Bone marrow (tissue), 2 donors: ENCODE data around the gene TMEM259.
A peak's percentile ranks its signal among the peaks of the same experiment; 100 is the strongest.
"Not testable (repeated sequence)": the region's sequence is repeated elsewhere in the genome, so short reads cannot be mapped to it uniquely, and the experiment has no call there.

Experiments
- DNase-seq, 2 donors: peaks; one replicate each; lab custom pipeline; 2025; lab: John Stamatoyannopoulos, UW

The TMEM259 gene

DNA sequence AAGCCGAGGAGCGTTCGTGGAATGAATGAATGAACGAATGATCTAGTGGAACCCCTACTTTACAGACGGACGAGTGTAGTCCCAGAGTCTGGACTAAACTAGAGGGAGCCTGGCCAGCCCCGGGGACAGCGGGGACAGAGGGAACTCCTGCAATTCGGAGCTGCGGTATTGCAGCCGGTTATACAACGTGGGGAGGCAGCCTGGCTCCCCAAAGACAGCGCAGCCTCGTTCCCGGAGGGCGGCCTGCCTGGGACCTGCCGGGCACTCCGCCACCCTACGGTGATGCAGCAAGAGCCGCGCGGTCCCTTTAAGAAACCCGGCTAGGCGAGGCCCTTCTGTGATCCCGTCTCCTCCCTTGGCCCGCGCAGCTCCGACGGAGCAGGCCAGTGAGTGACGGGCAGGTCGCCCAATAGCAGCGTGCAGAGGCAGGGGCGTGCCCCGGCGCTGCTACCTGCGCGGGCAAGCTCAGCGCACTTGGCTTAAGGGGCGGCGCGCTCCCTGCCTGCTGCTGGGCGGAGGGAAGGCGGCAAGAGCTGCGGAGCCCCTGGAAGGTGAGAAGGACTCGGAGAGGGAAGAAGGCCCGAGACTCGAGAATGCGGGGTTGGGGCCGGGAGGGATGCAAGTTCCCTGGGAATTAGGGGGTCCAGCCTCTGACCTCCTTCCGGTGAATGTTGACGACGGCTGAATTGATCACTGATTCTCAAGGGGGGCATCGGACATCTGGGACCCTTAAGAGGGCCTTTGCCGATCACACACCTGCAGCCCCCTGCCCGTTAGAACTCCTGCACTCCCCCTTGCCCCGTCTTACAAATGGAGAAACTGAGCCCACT lies 18.9 kb upstream of the TMEM259 start, which contains the start of gene ABCA7:
Gene ABCA7, plus strand, starts transcription at position 462 of the 830 bp plus-strand sequence. CDS start 1,255 bp downstream, outside the sequence.
- peak; percentile 89 to 94 for DNase-seq

DNA sequence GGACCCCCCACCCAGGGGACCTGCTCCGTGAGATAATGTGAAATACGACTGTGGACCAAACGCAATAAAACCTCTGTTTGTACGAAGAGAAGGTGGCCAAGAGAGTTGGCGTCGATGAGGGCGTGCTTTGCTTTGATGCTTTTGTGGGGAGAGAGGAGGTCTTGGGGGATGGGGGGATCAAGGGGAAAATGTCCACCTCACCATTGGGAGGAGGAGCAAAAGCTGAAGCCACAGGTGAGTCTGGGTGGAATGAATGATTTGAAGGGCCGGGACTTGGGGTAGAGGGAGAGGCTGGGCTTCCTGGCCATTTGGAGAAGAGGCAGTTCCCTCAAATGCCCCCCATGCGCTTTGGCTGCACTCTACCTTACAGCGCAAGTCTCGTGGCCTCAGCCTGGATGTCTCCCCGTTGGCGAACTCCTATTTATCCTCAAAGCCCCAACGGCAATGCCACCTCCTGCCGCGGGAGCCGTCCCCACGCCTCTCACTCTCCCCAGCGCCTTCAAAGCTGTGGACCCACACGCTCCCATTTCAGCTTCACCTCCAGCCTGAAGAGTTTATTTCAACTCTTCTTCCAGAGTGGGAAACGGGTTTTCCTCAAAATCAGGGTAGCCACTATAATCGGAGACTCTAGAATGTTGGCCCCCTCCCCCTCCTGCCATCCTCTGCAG lies 18.2 kb upstream of the TMEM259 start:
- DNase-seq: no peak

DNA sequence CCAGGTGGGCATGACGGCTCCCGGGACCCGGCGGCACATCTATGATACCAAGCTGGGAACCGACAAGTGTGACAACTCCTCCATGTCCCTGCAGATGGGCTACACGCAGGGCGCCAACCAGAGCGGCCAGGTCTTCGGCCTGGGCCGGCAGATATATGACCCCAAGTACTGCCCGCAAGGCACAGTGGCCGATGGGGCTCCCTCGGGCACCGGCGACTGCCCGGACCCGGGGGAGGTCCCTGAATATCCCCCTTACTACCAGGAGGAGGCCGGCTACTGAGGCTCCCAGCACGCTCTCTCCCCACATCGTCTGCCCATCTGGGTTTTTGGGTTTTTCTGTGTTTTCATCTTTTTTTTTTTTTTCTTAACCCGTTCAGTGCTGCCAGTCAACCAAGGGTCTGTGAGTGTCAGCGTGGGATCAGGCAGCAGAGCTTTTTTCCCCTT lies 16.7 kb upstream of the TMEM259 start:
- DNase-seq: no peak

DNA sequence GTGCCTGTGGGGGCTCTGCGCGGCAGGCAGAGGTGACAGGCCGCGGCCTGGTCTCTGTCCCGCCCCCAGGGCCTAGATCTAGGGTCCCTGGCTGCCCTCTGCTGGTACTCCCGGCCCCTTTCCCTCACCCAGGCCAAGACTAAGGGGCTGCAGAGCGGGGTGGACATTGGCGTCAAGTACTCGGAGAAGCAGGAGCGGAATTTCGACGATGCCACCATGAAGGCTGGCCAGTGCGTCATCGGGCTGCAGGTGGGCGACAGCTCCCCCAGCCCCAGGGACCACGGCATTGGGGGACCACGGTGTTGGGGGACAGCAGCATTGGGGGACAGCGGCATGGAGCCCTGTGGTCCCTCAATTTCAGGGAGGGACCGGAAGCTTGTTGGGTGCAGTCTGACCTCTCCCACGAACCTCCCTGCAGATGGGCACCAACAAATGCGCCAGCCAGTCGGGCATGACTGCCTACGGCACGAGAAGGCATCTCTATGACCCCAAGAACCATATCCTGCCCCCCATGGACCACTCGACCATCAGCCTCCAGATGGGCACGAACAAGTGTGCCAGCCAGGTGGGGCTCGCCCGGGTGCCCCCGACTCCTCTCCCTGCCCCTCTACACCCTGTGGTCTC lies 15.2 kb upstream of the TMEM259 start:
- no peak for DNase-seq

DNA sequence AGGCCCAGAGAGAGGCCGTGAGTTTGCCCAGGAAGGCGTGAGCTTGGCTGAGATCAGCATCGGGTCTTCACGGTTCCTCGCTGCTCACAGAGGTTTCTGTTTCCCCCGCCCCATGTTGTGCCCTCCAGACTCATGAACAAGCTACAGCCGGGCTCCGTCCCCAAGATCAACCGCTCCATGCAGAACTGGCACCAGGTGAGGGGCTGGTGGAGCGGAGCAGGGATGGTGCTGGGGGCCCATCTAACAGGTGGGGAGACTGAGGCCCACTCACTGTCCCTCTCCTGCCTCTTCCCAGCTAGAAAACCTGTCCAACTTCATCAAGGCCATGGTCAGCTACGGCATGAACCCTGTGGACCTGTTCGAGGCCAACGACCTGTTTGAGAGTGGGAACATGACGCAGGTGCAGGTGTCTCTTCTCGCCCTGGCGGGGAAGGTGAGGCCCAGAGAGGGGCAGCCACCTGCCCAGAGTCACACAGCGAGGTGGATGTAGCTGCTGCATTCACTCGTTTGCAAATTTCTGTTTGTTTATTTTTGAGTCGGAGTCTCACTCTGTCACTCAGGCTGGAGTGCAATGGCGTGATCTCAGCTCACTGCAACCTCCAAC lies 11.4 kb upstream of the TMEM259 start:
- DNase-seq: no peak

DNA sequence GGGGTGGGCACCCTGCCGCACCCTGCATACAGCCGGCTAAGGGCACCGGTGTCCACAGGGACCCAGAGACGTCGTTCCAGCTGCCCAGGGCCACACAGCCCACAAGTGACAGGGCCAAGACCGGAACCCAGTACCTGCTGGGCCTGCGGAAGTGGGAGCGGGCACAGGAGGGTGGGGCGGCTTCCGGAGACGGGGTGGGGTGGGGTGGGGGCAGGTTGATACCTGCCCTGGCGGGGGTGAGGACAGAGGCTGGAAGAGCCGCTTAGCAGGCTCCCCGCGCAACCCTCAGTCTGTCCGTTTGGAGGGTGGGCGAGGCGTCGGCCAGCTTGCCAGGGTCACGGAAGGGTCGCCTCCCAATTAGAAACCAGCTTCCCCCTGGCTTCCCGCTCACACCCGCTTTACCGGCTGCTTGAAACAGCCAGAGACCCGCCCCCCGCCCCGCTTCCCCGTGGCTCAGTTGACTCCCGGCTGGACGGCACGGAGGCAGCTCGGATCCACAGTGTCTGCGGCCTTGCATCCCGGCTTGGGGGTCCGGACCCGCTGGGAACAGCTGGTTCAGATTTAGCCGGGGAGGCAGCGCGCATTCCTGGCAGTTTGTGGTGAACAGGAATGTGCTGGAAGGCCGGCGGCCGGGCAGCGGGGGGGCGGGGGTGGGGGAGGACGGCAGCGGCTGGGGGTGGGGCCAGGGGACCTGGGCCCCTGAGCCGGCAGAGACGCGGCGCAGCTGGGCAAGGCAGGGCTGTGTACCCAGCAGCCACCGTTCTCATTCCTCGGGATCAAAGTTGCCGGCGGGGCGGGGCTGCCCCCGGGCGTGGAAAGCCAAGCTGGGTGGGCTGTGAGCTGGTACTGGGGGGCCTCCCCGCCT lies 7.4 kb upstream of the TMEM259 start:
- peak in 1 of 2 donors; percentile 14 for DNase-seq

DNA sequence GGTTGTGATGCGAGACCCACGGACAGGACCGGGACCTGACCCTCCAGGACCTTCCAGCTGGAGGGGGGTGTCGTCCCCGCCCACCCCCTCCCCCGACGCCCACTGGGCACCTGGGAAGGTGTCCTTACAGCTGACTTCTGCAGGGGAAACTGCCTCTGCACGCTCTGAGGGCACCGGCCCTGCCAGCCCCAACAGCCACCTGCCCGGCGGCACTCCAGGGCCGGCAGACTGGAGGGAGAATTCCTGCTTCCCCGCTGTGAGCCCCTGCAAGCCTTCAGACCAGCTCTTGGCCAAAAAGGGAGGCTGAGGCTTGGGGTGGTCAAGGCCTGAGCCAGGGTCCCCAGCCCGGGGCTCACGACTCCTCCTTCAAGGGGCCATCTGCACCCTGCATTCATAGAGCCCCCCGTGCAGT lies 6.7 kb upstream of the TMEM259 start:
- no peak for DNase-seq

DNA sequence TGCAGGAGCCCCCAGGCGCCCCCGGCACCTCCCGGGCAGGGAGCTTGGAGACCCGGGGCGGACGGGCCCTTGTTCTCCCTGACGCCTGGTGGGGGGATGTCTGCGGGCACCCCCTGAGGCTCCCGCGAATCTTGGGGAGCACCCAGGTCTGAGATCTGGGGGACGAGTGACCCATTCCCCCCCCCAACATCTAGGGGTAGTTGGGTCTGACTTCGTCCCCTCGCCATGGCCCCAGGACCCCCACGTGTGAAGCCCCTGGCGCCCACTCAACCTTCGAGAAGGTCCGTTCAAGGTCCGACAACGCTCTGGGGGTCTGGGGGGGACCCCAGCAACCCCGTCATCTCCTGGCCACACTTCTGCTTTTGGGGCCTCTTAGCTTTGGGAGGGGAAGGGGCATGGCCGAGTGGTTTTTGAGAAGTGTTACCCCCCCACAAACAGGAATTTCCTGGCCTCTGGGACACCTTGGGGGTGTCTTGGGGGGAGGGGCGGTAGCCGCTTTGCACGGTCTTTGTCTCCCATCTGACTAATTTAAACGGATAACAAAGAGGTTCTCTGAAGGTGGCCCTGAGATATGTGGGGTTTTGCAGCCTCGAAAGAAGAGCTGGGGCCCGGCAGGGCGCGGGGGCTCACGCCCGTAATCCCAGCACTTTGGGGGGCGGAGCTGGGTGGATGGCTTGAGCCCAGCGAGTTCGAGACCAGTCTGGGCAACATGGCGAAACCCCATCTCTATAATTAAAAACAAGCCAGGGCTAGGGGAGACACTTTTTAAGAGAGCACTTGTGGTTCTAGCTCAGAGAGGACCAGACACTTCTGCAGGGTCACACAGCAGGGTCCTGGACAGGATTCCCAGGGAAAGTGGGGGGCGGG lies 6.1 kb upstream of the TMEM259 start:
- DNase-seq: no peak

DNA sequence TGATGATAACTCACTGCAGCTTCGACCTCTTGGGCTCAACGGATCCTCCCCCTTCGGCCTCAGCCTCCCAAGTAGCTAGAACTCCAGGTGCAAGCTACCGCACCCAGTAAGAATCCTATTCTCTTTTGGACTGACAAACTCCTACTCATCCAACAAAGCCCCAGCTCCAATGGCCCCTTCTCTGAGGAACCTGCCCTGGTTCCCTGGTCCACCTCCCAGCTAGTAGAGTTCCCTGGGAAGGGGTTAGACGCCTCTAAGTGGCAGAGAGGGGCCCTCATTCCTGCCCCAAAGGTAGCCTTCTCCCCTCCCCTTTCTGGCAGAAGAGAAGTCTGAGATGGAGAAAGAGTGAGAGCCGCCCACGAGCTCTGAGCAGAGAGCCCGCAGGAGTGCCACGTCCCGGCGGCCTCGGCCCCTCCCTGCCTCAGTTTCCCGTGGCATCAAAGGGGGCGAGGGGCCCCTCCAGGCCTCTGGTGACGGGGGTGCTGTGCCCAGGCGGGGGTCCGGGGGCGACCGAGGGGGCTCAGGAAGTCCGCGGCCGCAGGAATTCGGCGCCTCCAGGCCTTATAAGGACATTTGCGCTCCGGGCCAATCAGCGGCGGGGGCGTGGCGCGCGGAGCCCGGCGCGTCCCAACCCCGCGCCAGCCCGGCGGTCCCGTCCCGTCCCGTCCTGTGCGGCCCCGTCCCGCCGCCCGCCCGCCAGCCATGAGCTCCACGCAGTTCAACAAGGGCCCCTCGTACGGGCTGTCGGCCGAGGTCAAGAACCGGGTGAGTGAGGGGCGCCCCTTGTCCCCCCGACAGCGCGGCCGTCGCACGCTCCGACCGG lies 5.2 kb upstream of the TMEM259 start, which contains the start of gene CNN2:
Gene CNN2, plus strand, starts transcription at position 649 of the 823 bp plus-strand sequence. Its CDS starts 54 bp downstream, at position 703.
- peak in 1 of 2 donors; percentile 56 for DNase-seq

DNA sequence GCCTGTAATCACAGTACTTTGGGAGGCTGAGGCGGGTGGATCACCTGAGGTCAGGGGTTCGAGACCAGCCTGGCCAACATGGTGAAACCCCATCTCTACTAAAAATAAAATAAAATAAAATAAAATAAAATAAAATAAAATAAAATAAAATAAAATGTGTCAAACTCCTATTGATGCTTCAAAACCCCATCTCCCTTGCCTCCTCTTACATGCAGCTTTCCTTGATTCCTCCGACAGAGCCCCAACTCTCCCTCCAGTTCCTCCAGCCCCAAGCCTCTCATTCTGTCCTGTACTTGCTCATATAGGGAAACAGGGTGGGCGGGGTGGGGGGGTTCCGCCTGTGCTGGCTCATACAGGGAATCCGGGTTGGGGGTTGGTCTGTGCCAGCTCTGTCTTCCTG lies 4.2 kb upstream of the TMEM259 start:
- DNase-seq: not testable (repeated sequence)

DNA sequence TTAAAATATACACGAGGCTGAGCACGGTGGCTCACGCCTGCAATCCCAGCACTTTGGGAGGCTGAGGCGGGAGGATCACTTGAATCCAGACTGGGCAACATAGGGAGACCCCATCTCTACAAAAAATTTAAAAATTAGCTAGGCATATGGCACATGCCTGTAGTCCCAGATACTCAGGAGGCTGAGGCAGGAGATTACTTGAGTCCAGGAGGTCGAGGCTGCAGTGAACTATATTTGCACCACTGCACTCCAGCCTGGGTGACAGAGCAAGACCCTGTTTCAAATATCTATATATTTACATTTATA lies 2.9 kb upstream of the TMEM259 start:
- DNase-seq: not testable (repeated sequence)

DNA sequence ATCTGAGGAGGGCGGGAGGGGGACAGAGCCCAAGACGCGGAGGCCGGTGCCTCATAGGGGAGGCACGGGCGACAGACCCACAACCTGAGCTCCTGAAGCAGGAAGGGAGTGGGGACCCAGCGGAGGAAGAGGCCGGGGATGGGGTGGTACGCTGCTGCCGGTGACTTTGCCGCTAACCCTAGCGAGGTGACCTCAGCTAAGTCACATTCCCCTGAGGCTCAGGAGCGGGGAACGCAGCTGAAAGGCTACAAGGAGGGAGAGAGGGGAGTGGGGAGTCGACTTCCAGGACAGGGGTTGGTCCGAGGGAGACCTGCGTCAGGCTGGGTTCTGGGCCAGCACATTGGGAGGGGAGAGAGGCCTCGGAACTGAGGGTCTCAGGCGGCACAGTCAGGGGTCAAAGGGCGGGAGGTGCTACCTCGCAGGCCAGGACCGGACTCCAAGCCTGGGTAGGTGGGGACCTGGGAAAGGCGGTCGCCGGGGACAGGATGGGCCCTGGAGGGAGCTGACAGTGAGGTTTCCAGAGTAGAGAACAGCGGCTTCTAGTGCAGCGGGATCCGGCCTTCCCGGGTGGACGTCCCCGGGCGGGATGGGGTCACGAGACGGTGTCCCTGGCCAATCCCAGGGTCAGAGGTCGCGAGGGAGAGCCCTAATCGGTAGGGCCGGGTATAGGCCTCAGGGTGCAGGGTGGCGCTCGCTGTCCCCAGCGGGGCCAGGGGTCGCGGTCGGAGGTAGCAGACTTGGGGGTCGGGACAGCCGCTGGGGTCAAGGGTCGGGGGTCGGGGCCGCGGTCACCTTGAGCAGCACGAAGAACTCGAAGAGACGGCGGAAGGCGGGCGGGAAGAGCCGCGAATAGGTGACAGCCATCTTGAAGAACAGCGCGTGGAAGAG lies 699 bp downstream of the TMEM259 start:
- DNase-seq: no peak

DNA sequence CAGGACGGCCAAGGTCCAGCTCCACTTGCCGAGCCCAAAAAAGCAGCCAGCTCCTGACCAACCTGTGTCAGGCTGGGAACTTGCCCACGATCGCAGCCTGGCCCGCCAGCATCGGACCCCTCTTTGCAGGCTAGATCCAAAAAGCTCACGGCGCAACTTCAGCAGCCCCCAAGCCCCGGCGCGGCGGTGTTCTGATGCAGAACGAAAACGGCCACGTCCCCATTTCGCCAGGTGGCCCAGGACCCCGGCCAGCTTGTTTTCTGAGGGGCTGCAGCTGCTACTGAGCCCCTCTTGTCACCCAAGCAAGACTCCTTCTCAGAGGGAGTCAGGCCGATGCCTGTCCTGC lies 1.3 kb downstream of the TMEM259 start:
- DNase-seq: no peak

DNA sequence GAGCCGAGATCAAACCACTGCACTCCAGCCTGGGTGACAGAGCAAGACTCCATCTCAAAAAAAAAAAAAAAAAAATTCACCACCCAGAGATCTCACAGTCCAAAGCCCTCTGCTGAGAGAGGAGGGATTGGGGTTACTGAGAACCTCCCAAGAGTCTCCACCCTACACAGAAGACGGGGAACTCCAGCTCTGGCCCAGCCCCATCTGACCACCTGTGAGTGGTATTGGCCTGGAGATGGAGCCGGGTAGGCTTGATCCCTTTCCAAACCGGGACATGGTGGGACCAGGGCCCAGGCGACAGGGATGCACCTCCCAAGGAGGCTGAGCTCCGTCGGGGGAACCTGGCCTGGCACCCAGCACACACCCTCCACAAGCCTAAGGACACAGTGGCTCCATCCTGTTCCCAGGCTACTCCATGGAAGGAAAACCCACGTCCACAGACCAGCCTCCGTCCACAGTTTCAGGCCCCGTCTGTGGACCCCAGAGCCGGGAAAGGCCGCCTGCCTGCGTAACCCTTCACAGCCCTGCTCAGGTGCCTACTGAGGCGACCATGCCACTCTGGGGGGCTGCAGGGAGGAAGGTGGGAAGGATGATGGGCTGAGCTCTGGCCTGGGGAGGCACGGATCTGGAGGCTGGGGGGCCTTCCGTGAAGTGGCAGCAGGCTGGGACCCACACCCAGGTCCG lies 1.8 kb downstream of the TMEM259 start:
- no peak for DNase-seq

DNA sequence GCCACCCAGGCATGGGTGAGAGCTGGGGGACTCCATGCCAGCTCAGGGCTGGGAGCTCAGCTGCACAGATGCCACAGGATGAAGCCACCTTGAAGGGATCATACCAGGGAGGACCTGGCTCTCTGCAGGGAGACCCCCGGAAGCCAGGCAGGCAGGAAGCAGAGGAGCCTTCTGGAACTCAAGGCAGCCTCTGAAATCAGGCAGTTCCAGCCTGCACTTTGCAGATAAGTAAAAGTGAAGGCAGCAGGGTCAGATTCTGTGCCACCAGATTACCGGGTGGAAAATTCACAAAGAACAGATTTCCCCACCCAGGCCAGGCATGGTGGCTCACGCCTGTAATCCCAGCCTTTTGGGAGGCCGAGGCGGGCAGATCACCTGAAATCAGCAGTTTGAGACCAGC lies 2.5 kb downstream of the TMEM259 start:
- no peak for DNase-seq

DNA sequence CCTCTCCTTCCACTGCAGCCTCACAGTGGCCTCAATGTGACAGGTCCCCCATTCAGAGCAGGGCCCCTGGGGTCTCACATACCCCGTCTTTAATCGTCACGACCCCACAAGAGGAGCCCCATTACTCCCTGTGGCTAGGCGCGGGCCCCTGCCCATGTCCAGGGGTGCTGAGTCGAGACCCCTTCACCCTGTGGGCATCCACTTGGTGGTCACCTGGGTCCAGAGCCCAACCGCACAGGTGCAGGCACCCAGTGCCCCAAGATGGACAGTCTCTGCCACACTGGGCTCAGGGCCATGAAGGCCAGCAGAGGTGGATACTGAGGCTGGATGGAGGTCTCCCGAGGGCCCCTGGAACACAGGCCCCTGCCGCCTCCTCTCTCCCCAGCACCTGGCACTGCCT lies 3.0 kb downstream of the TMEM259 start:
- no peak for DNase-seq

DNA sequence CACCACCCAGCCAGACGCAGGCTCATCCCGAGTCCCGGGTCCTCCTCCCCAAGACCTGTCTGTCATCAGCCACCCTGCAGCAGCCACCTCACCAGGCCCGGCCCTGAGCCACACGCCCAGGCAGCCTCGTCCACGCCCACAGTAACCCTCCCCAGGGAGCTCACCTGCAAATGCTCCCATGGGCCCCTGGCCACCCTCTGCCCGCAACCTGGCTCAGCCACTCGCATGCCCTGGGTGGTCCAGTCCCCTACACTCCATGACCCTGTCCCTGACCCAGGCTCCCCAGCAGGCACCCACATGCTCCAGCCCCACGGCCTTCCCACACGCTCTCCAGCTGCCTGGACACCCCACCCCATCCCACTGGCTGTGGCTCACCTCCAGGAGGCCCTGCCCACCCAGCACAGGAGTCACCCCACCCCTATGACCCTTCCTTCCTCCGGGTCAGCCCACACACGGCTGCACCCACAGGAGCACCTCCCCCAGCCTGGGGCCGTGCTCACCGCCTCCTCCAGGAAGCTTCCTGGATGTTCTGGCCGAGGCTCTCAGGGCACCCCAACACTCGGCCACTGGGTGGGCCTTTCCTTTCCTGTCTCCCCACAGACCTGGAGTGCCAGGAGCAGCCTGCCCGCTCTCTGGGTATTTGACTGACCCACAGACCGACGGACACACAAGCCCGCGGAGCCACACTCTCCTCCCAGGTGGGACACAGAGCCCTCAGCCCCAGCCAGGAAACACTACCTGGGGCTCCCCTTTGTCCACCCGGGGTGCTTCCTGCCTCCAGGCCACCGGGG lies 3.6 kb downstream of the TMEM259 start:
- no peak for DNase-seq
